HG03460 (cell line): ENCODE measurements around the gene CBL.

Experiments used
- ATAC-seq: cut with Tn5 transposase; IDR thresholded peaks from one replicate; pipeline ENCODE4 v1.9.1; 2021; ENCODE audit not compliant: unreplicated experiment

CBL gene

GRCh38 chr11:119322921-119323531, 116.9 kb downstream of the CBL start:
- ATAC-seq: no peak

- ATAC-seq: no peak
Observed at GRCh38 chr11:119323532-119324033, 117.4 kb downstream of the CBL start.

- no peak for ATAC-seq
Observed at GRCh38 chr11:119324189-119324588, 118.0 kb downstream of the CBL start.

GRCh38 chr11:119329320-119329719, 123.2 kb downstream of the CBL start:
- ATAC-seq: no peak

- ATAC-seq: no peak
Observed at GRCh38 chr11:119330237-119330636, 124.1 kb downstream of the CBL start.

- ATAC-seq: no peak
Observed at GRCh38 chr11:119332111-119332765, 126.1 kb downstream of the CBL start.

- ATAC-seq: peak; percentile 94
Observed at GRCh38 chr11:119334174-119334930, 128.2 kb downstream of the CBL start, which contains the start of gene RNF26. RNF26 (plus strand) TSS chr11:119334527; CDS start chr11:119335123, 596 bp downstream.

- ATAC-seq: no peak
Observed at GRCh38 chr11:119335091-119335654, 129.0 kb downstream of the CBL start.

- ATAC-seq: no peak
Observed at GRCh38 chr11:119335655-119336543, 129.8 kb downstream of the CBL start.

- ATAC-seq: no peak
Observed at GRCh38 chr11:119336744-119337469, 130.8 kb downstream of the CBL start.

- ATAC-seq: no peak
Observed at GRCh38 chr11:119337581-119338317, 131.6 kb downstream of the CBL start.

GRCh38 chr11:119338318-119338890, 132.3 kb downstream of the CBL start:
- ATAC-seq: no peak

GRCh38 chr11:119338965-119339588, 132.9 kb downstream of the CBL start:
- no peak for ATAC-seq

GRCh38 chr11:119339589-119340334, 133.6 kb downstream of the CBL start:
- ATAC-seq: no peak

GRCh38 chr11:119340335-119341221, 134.4 kb downstream of the CBL start, which contains the start of gene C1QTNF5:
C1QTNF5 (minus strand) TSS chr11:119340883; CDS start chr11:119340397, 486 bp downstream.
- no peak for ATAC-seq

GRCh38 chr11:119341222-119342022, 135.3 kb downstream of the CBL start:
- ATAC-seq: no peak
